ENCODE results near the gene COL9A3.

Gene COL9A3

DNA sequence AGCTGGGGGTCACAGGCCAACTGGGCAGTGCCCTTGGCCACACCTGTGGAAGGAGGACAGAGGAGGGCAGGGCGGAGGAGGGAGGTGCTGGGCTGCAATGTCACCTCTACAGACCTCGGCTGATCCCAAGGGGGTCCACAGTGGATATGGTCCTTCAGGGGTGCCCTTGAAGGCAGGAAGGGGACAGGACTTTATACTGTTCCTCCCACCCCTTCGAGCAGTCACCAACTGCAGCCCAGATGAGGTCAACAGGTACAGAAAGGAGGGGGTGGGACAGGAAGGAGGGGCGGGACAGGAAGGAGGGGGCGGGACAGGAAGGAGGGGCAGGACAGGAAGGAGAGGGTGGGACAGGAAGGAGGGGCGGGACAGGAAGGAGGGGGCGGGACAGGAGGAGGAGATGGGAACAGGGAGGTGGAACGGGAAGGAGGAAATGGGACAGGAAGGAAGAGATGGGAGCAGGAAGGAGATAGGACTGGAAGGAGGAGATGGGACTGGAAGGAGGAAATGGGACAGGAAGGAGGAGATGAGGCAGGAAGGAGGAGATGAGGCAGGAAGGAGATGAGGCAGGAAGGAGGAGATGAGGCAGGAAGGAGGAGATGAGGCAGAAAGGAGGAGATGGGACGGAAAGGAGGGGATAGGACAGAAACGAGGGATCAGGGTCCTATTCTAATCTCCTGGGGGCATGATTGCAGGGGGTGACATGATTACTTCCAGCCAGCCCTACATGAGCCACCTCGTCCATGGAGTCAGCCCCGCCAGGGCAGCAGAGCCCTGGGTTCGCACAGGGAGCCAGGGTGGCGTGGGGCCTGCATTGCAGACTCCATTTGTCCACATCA lies 39.9 kb upstream of the COL9A3 start:
- DNase-seq (ENCODE audit: low read depth, low spot score), result no peak
- H3K9ac ChIP-seq (ENCODE audit: insufficient read length), result peak overlapping the region; percentile 21
- peak overlapping the region; percentile 67 for H3K27ac ChIP-seq
- H3K4me3 ChIP-seq, result peak overlapping the region; percentile 69
- H3K9me3 ChIP-seq (ENCODE audit: low read depth, low read length), result no peaks in the 10 kb centered on the region
- H3K36me3 ChIP-seq (ENCODE audit: insufficient read depth, low read length), result no peaks in the 10 kb centered on the region
- peak; percentile 76; the same call in 1 of the 2 replicates for TF ChIP-seq POLR2AphosphoS5 (IDR thresholded peaks at IDR 0.05; ENCODE audit: borderline replicate concordance, low read depth, low read length)
- TF ChIP-seq EZH2 (IDR thresholded peaks at IDR 0.05), result no peak

GRCh38 chr20:62777528-62777830 lies 39.4 kb upstream of the COL9A3 start:
- H3K4me3 ChIP-seq, result no peak overlapping the region

DNA sequence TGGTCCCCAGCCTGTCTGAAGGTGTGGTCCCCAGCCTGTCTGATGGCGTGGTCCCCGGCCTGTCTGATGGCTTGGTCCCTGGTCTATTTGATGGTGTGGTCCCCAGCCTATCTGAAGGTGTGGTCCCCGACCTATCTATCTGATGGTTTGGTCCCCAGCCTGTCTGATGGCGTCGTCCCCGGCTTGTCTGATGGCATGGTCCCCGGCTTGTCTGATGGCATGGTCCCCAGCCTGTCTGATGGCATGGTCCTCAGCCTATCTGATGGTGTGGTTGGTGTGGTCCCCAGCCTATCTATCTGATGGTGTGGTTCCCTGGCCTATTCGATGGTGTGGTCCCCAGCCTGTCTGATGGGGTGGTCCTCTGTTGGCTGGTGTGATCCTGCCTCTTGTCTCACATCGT lies 38.8 kb upstream of the COL9A3 start:
- TF ChIP-seq FOXP2 (optimal IDR thresholded peaks at IDR 0.05; ENCODE audit: control extremely low read depth, extremely low read length, insufficient read depth) (no peak), EZH2 (IDR thresholded peaks at IDR 0.05) (no peak), POLR2AphosphoS5 (IDR thresholded peaks at IDR 0.05; ENCODE audit: borderline replicate concordance, low read depth, low read length) (no peak)
- Histone ChIP-seq H3K36me3 (ENCODE audit: insufficient read depth, low read length) (no peaks in the 10 kb centered on the region), H3K4me3 (no peak overlapping the region), H3K27ac (no peak overlapping the region), H3K9ac (ENCODE audit: insufficient read length) (no peak overlapping the region), H3K9me3 (ENCODE audit: low read depth, low read length) (no peaks in the 10 kb centered on the region)
- DNase-seq (ENCODE audit: low read depth, low spot score), result no peak

More at GRCh38 chr20:62777528-62777830, 39.4 kb upstream of the COL9A3 start:
- Histone ChIP-seq H3K36me3 (ENCODE audit: insufficient read depth, low read length) (no peaks in the 10 kb centered on the region), H3K9ac (ENCODE audit: insufficient read length) (no peak overlapping the region), H3K9me3 (ENCODE audit: low read depth, low read length) (no peaks in the 10 kb centered on the region), H3K27ac (peak overlapping the region; percentile 53; the same call in 1 of the 2 replicates)
- TF ChIP-seq POLR2AphosphoS5 (IDR thresholded peaks at IDR 0.05; ENCODE audit: borderline replicate concordance, low read depth, low read length), result no peak
- no peak for DNase-seq (ENCODE audit: low read depth, low spot score)

DNA sequence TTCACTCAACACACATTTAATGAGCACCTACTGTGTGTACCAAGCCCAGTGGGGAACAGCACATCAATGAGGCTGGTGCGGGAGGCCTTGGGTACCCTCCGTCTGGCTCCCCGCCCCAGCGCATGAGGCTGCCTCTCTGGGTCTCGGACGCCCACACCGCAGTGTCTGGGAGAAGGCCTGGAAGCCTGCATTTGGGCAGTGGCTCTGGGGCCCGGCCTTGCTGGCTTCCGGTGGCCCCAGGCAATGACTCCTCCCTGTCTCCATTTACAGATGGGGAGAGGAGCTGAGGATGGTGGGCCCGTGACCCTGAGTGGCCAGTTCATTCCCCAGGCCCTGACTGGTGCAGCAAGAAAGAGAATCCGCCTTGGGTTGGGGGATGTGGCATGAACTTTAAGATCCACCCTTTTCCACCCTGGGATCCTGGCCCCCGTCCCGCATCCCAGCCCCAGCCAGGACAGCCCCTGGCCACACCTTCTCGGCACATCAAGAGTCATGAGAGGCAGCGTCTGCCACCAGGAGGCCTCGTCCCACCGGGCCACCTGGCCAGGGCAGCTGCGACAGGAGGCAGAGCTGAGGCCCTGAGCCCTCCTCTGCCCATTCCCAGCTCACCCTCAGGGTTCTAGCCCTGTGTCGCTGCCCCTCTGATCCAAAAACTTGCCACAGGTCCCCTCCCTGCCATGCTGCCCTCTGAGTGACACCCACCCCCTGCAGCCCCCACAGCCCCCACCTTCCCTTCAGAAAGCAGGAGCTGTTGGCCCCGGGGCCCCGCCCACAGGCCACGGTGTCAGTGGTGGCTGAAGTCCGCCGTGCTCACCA lies 38.0 kb upstream of the COL9A3 start:
- no peak overlapping the region for H3K27ac ChIP-seq
- DNase-seq (ENCODE audit: low read depth, low spot score), result no peak
- H3K4me3 ChIP-seq, result no peak overlapping the region
- no peaks in the 10 kb centered on the region for H3K36me3 ChIP-seq (ENCODE audit: insufficient read depth, low read length)
- no peaks in the 10 kb centered on the region for H3K9me3 ChIP-seq (ENCODE audit: low read depth, low read length)
- H3K9ac ChIP-seq (ENCODE audit: insufficient read length), result no peak overlapping the region
- TF ChIP-seq EZH2 (IDR thresholded peaks at IDR 0.05) (no peak), POLR2AphosphoS5 (IDR thresholded peaks at IDR 0.05; ENCODE audit: borderline replicate concordance, low read depth, low read length) (no peak)

- Histone ChIP-seq H3K9ac (ENCODE audit: insufficient read length) (no peak overlapping the region), H3K27ac (no peak overlapping the region), H3K36me3 (ENCODE audit: insufficient read depth, low read length) (no peaks in the 10 kb centered on the region), H3K4me3 (no peak overlapping the region), H3K9me3 (ENCODE audit: low read depth, low read length) (no peaks in the 10 kb centered on the region)
- DNase-seq (ENCODE audit: low read depth, low spot score), result no peak
- TF ChIP-seq EZH2 (IDR thresholded peaks at IDR 0.05), result no peak
- no peak for TF ChIP-seq POLR2AphosphoS5 (IDR thresholded peaks at IDR 0.05; ENCODE audit: borderline replicate concordance, low read depth, low read length)
- TF ChIP-seq FOXP2 (optimal IDR thresholded peaks at IDR 0.05; ENCODE audit: control extremely low read depth, extremely low read length, insufficient read depth), result no peak
Observed at GRCh38 chr20:62779417-62779685, 37.5 kb upstream of the COL9A3 start.

DNA sequence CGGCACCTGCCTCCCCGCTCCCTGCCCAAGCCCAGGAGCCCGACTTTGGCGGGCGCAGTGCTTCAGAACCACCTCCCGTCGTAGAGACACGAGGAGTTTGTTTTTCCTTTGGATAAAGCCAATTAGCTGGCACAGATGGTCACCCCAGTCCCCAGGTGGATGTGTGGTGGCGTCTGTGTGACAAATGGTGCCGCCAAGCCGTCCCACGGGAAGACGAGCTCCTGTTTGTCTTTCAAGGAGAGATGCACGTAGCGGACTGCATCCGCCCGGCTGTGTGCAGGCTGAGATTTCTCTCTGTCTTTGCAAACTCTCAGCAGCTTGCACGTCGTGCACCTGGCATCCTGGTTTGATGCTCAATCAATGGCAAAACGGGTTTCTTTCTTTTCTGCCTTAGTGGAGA lies 36.6 kb upstream of the COL9A3 start:
- TF ChIP-seq FOXP2 (optimal IDR thresholded peaks at IDR 0.05; ENCODE audit: control extremely low read depth, extremely low read length, insufficient read depth) (no peak), EZH2 (IDR thresholded peaks at IDR 0.05) (no peak), POLR2AphosphoS5 (IDR thresholded peaks at IDR 0.05; ENCODE audit: borderline replicate concordance, low read depth, low read length) (no peak)
- no peak for DNase-seq (ENCODE audit: low read depth, low spot score)
- H3K36me3 ChIP-seq (ENCODE audit: insufficient read depth, low read length), result no peaks in the 10 kb centered on the region
- H3K9me3 ChIP-seq (ENCODE audit: low read depth, low read length), result no peaks in the 10 kb centered on the region
- no peak overlapping the region for H3K9ac ChIP-seq (ENCODE audit: insufficient read length)
- no peak overlapping the region for H3K4me3 ChIP-seq
- no peak overlapping the region for H3K27ac ChIP-seq

DNA sequence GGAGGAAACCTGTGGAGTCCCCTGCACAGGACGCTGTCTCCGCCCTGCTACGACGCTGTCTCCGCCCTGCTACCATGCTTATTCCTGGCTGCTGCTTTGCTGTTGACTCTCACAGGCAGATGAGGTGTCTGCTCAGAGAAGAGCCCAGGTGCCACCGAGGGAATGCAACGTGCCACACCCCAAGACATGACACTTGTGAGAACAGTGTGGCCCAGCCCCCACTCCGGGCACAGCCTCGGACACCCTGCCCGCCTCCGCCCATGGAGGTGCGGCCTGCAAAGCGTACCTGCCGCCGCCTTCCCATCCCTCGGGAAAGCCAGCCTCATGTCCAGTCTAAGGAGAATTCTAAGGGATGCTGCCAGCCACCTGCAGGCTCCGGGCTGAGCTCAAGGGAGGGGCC lies 36.2 kb upstream of the COL9A3 start:
- no peaks in the 10 kb centered on the region for H3K9me3 ChIP-seq (ENCODE audit: low read depth, low read length)
- DNase-seq (ENCODE audit: low read depth, low spot score), result no peak
- TF ChIP-seq POLR2AphosphoS5 (IDR thresholded peaks at IDR 0.05; ENCODE audit: borderline replicate concordance, low read depth, low read length) (no peak), FOXP2 (optimal IDR thresholded peaks at IDR 0.05; ENCODE audit: control extremely low read depth, extremely low read length, insufficient read depth) (no peak)
- H3K4me3 ChIP-seq, result no peak overlapping the region
- no peaks in the 10 kb centered on the region for H3K36me3 ChIP-seq (ENCODE audit: insufficient read depth, low read length)
- no peak overlapping the region for H3K9ac ChIP-seq (ENCODE audit: insufficient read length)
- no peak overlapping the region for H3K27ac ChIP-seq

DNA sequence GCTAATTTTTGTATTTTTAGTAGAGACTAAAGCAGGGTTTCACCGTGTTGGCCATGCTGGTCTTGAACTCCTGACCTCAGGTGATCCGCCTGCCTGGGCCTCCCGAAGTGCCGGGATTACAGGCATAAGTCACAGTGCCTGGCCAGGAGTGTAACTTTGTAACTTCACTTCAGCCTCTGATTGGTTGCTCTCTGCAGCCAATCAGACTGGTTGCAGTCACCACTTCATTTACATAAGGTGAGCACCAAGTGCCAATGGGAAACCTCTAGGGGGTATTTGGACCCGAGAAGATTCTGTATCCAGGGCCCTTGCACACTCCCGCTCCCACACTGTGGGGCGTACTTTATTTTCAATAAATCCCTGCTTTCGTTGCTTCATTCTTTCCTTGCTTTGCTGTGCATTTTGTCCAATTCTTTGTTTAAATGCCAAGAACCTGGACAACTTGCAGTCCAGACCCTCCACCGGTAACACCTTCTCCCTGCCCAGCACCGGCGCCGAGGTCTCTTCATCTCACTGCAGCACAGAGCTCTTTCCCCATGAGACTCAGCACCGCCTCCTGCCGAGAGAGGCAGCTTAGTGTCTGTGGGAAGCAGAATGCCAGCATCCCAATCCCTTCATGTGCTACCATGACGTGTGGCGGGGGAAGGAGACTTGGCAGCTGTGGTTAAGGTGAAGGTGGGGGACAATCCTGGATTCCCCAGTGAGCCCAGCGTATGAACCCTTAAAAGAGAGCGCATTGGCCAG lies 34.5 kb upstream of the COL9A3 start:
- TF ChIP-seq FOXP2 (optimal IDR thresholded peaks at IDR 0.05; ENCODE audit: control extremely low read depth, extremely low read length, insufficient read depth) (no peak), EZH2 (IDR thresholded peaks at IDR 0.05) (no peak), POLR2AphosphoS5 (IDR thresholded peaks at IDR 0.05; ENCODE audit: borderline replicate concordance, low read depth, low read length) (no peak)
- Histone ChIP-seq H3K9me3 (ENCODE audit: low read depth, low read length) (no peaks in the 10 kb centered on the region), H3K9ac (ENCODE audit: insufficient read length) (no peak overlapping the region)

More for the DNA sequence above, 34.5 kb upstream of the COL9A3 start:
- Histone ChIP-seq H3K27ac (no peak overlapping the region), H3K36me3 (ENCODE audit: insufficient read depth, low read length) (no peaks in the 10 kb centered on the region), H3K4me3 (no peak overlapping the region)
- no peak for DNase-seq (ENCODE audit: low read depth, low spot score)
